Measurements from ENCODE around the gene SMIM33.

- TF ChIP-seq, protein P1, sequence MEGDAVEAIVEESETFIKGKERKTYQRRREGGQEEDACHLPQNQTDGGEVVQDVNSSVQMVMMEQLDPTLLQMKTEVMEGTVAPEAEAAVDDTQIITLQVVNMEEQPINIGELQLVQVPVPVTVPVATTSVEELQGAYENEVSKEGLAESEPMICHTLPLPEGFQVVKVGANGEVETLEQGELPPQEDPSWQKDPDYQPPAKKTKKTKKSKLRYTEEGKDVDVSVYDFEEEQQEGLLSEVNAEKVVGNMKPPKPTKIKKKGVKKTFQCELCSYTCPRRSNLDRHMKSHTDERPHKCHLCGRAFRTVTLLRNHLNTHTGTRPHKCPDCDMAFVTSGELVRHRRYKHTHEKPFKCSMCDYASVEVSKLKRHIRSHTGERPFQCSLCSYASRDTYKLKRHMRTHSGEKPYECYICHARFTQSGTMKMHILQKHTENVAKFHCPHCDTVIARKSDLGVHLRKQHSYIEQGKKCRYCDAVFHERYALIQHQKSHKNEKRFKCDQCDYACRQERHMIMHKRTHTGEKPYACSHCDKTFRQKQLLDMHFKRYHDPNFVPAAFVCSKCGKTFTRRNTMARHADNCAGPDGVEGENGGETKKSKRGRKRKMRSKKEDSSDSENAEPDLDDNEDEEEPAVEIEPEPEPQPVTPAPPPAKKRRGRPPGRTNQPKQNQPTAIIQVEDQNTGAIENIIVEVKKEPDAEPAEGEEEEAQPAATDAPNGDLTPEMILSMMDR (IDR thresholded peaks at IDR 0.05): no peak
- TF ChIP-seq POLR2AphosphoS5 (IDR thresholded peaks at IDR 0.05; ENCODE audit: insufficient read depth in 1 of 2, low read depth in 1 of 2) (no peak), POLR2A (IDR thresholded peaks at IDR 0.05) (no peak)
Observed at GRCh38 chr5:139459451-139459934, 11.3 kb upstream of the SMIM33 start.
